ENCODE data around the gene TLCD1. TPM values are rescaled to one million over a fixed set of nuclear protein-coding genes. Genes with fewer than 3 reads are reported as not detected.

Gene TLCD1
- total and polyA plus RNA-seq, 7 experiments from 2014 or later: 0.69 to 3.0 (median 0.79) TPM; not detected in 4

DNA sequence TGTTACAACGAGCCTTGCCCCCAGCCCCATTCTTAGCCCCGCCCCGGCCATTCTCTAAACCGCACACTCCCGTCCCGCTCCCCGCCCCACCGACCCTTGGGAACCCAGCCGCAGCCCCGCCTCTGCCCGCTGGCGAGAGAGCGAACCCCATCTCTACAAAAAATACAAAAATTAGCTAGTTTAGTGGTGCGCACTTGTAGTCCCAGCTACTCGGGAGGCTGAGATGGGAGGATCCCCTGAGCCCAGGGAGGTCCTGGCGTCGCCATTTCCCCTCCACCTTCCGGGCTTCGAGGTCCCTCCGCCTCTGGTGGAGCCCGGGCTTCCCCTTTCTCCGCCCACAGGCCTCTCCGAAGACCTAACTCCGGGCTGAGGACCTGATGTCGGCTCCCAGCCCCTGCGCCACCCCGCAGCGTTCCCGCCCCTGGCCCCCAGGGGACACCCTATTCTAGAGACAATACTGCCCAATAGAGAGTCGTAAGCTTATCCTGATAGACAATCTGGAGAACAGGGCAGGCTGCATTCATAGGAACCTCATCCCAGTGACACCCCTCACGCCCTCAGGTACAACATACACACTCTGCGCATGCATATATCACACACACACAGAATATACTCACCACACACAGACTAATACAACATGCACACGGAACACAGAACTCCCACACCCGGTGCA, 13.9 kb downstream of the TLCD1 start:
- ATAC-seq (peak; percentile 53), DNase-seq (peak in 8 of 9 donors; percentile 38 to 75 (median 46))
- Histone ChIP-seq H3K9me3 (ENCODE audit: control insufficient read depth in 2 of 3, low read length in 3 of 3) (no peaks in the 10 kb centered on the region), H3K4me3 (ENCODE audit: low read length) (peak overlapping the region; percentile 95), H3K27ac (ENCODE audit: low read depth, low read length) (peak overlapping the region; percentile 83), H3K4me1 (ENCODE audit: control insufficient read depth in 2 of 2, insufficient read depth in 2 of 2, low read length in 2 of 2) (peaks cover 9 to 12% of the 10 kb centered on the region in 2 donors), H3K27me3 (ENCODE audit: control insufficient read depth in 2 of 2, insufficient read depth in 2 of 2, low read length in 2 of 2) (no peaks in the 10 kb centered on the region), H3K36me3 (ENCODE audit: control insufficient read depth in 2 of 3, insufficient read depth in 3 of 3, low read length in 3 of 3) (no peaks in the 10 kb centered on the region)
- H3K9me3 Mint-ChIP-seq: no peaks in the 10 kb centered on the region
- peaks cover 0 to 3% (median 0%) of the 10 kb centered on the region in 5 donors for H3K36me3 Mint-ChIP-seq
- POLR2A ChIA-PET: interaction anchor here (0.9 to 5.2 kb wide), 15 partner anchors 8 to 240 kb away, joined by 3 to 59 read pairs (median 6); partner anchors contain the start of genes ALDOC, BLTP2, NEK8 and PHF12
- H3K4me1 Mint-ChIP-seq: peaks cover 12 to 33% (median 19%) of the 10 kb centered on the region in 7 donors
- H3K4me3 Mint-ChIP-seq: peak overlapping the region; percentile 76 to 94 (median 90)
- peak overlapping the region; percentile 85 to 98 (median 93) for H3K27ac Mint-ChIP-seq
- peaks cover 0 to 14% (median 6%) of the 10 kb centered on the region in 5 donors for H3K27me3 Mint-ChIP-seq
- intact Hi-C loops (cut with micrococcal nuclease): loop anchor here in 1 of 2 donors (5.0 kb wide), 2 partner anchors 50 to 115 kb away; partner anchors contain the start of genes SDF2, SPAG5 and SUPT6H
- CTCF ChIA-PET: interaction anchor here (0.9 to 2.3 kb wide), 4 partner anchors 15 to 51 kb away, joined by 3 to 15 read pairs (median 4); partner anchors contain the start of gene TLCD1

GRCh38 chr17:28711723-28712031, 14.4 kb downstream of the TLCD1 start, which contains the start of gene PROCA1:
Gene PROCA1, minus strand, starts transcription at chr17:28711888. Its CDS starts 228 bp downstream, at chr17:28711660.
- peak in 2 of 9 donors; percentile 42 to 50 for DNase-seq
- CTCF ChIA-PET: interaction anchor here (0.9 to 2.3 kb wide), 3 partner anchors 15 to 52 kb away, joined by 3 to 15 read pairs (median 3); partner anchors contain the start of gene TLCD1
- intact Hi-C loops (cut with micrococcal nuclease): loop anchor here (1.0 to 5.0 kb wide), 8 partner anchors 8 to 159 kb away; partner anchors contain the start of genes RPL23A (in 2 of the 2), SUPT6H (in 2 of the 2), BLTP2 (in 1 of the 2) and SDF2 (in 1 of the 2)
- Histone ChIP-seq H3K9me3 (ENCODE audit: control insufficient read depth in 2 of 3, low read length in 3 of 3) (no peaks in the 10 kb centered on the region), H3K36me3 (ENCODE audit: control insufficient read depth in 2 of 3, insufficient read depth in 3 of 3, low read length in 3 of 3) (no peaks in the 10 kb centered on the region), H3K4me1 (ENCODE audit: control insufficient read depth in 2 of 2, insufficient read depth in 2 of 2, low read length in 2 of 2) (peaks cover 9 to 12% of the 10 kb centered on the region in 2 donors), H3K27me3 (ENCODE audit: control insufficient read depth in 2 of 2, insufficient read depth in 2 of 2, low read length in 2 of 2) (no peaks in the 10 kb centered on the region), H3K4me3 (ENCODE audit: low read length) (peak within 1 kb of the TSS; percentile 95), H3K27ac (ENCODE audit: low read depth, low read length) (peak within 1 kb of the TSS; percentile 83)
- H3K4me1 Mint-ChIP-seq: peaks cover 12 to 33% (median 19%) of the 10 kb centered on the region in 7 donors
- H3K4me3 Mint-ChIP-seq: peak within 1 kb of the TSS; percentile 76 to 94 (median 92)
- H3K9me3 Mint-ChIP-seq: no peaks in the 10 kb centered on the region
- peak within 1 kb of the TSS; percentile 85 to 98 (median 93) for H3K27ac Mint-ChIP-seq
- peaks cover 0 to 14% (median 6%) of the 10 kb centered on the region in 5 donors for H3K27me3 Mint-ChIP-seq
- peak; percentile 46 for ATAC-seq
- H3K36me3 Mint-ChIP-seq: peaks cover 0 to 3% (median 0%) of the 10 kb centered on the region in 5 donors
- POLR2A ChIA-PET: interaction anchor here (0.6 to 5.2 kb wide), 19 partner anchors 9 to 240 kb away, joined by 3 to 59 read pairs (median 5); partner anchors contain the start of genes ALDOC, BLTP2, NEK8 and PHF12

DNA sequence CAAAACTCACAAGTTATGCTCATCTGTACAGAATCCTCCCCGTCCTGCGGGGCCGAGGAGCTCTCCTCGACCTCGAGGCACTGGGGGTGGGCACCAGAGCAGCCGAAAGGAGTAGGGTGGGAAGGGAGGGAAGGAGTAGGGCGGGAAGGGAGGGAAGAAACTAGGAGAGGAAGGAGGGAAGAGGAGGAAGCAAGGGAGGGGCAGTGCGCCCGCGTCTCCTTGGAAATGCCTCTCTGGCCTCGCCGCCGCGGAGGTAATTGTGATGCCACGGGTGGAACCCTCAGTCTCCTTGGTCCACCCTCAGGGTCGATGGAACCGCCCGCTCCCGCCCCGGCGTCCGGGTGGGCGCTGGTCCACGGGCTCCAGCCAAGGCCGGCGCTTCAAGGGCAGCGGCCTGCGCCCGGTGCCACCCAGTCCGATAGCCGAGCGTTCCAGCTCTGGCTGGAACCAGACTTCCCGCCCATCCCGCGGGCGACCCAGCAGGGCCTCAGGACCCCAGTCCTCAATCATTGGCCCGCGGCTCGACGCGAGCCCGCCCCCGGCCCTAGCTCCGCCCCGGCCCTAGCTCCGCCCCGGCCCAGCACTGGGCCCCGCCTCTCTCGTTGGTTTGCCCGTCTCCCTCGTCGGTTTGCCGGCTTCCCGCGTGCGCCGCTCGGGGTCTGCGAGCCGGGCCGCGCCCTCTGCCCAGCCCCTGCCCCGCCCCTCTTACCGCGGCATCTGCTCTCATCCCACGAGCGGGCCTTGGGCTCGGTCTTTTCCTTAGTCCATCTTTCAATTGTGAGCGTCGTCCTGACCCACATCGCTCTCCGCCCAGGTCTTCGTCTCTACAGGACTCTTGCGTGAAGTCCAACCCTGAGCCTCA, 14.9 kb downstream of the TLCD1 start:
- peak; percentile 95 for ATAC-seq
- peaks cover 0 to 3% (median 0%) of the 10 kb centered on the region in 5 donors for H3K36me3 Mint-ChIP-seq
- H3K4me1 Mint-ChIP-seq: peaks cover 12 to 29% (median 19%) of the 10 kb centered on the region in 7 donors

DNA sequence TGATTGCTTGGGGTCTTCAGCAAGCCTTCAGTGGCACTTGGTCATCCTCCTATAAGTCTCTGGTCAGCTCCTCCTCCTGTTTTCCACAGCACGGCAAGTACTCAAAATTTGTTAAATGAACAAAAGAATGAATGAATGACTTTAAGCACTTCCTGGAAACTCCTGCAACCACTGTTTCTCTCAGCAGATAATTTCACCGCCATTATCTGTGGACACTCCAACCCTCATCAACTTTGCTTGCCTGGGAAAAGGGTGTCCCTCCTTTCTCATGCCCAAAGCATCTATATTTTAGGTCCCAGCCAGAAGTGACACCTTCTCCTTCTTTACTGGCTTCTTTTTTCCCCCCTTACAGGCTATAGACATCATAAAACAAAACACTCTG, 18.7 kb downstream of the TLCD1 start:
- ATAC-seq: no peak
- no peak overlapping the region for H3K4me3 Mint-ChIP-seq
- no peaks in the 10 kb centered on the region for H3K27me3 ChIP-seq (ENCODE audit: control insufficient read depth in 2 of 2, insufficient read depth in 2 of 2, low read length in 2 of 2)
- intact Hi-C loops (cut with micrococcal nuclease): no loop called here
- peaks cover 0 to 30% (median 0%) of the 10 kb centered on the region in 3 experiments for H3K36me3 ChIP-seq (ENCODE audit: control insufficient read depth in 2 of 3, insufficient read depth in 3 of 3, low read length in 3 of 3)
- ChIA-PET POLR2A (interaction anchor here (0.7 to 1.1 kb wide), 2 partner anchors 13 to 44 kb away, joined by 3 to 4 read pairs; partner anchors contain the start of gene RPL23A), CTCF (no interaction called here)
- peaks cover 8 to 9% of the 10 kb centered on the region in 2 donors for H3K4me1 ChIP-seq (ENCODE audit: control insufficient read depth in 2 of 2, insufficient read depth in 2 of 2, low read length in 2 of 2)
- no peak overlapping the region for H3K27ac ChIP-seq (ENCODE audit: low read depth, low read length)
- H3K4me3 ChIP-seq (ENCODE audit: low read length): no peak overlapping the region
- H3K27me3 Mint-ChIP-seq: no peaks in the 10 kb centered on the region
- H3K4me1 Mint-ChIP-seq: peaks cover 7 to 20% (median 14%) of the 10 kb centered on the region in 7 donors
- peak overlapping the region in 5 of 9 donors; percentile 15 to 65 (median 56) for H3K27ac Mint-ChIP-seq
- no peak for DNase-seq
- no peaks in the 10 kb centered on the region for H3K9me3 Mint-ChIP-seq
- H3K9me3 ChIP-seq (ENCODE audit: control insufficient read depth in 2 of 3, low read length in 3 of 3): no peaks in the 10 kb centered on the region
- H3K36me3 Mint-ChIP-seq: peaks cover 4 to 10% (median 6%) of the 10 kb centered on the region in 5 donors

More for the DNA sequence above, 14.9 kb downstream of the TLCD1 start:
- peak overlapping the region; percentile 83 for H3K27ac ChIP-seq (ENCODE audit: low read depth, low read length)
- ChIA-PET CTCF (interaction anchor here (1.0 to 2.3 kb wide), 3 partner anchors 8 to 24 kb away, joined by 3 to 15 read pairs (median 3); partner anchors contain the start of genes RPL23A and TLCD1), POLR2A (interaction anchor here (0.6 to 5.2 kb wide), 19 partner anchors 9 to 430 kb away, joined by 3 to 59 read pairs (median 5); partner anchors contain the start of genes ALDOC, BLTP2, NEK8 and PHF12)
- Mint-ChIP-seq H3K27me3 (peaks cover 0 to 14% (median 6%) of the 10 kb centered on the region in 5 donors), H3K27ac (peak overlapping the region; percentile 85 to 98 (median 93)), H3K9me3 (no peaks in the 10 kb centered on the region), H3K4me3 (peak overlapping the region; percentile 76 to 94 (median 92))
- peak overlapping the region; percentile 95 for H3K4me3 ChIP-seq (ENCODE audit: low read length)
- intact Hi-C loops (cut with micrococcal nuclease): loop anchor here (1.0 to 5.0 kb wide), 9 partner anchors 8 to 159 kb away; partner anchors contain the start of genes RPL23A (in 2 of the 2), SPAG5 (in 2 of the 2), SUPT6H (in 2 of the 2) and BLTP2 (in 1 of the 2)
- peaks cover 9 to 12% of the 10 kb centered on the region in 2 donors for H3K4me1 ChIP-seq (ENCODE audit: control insufficient read depth in 2 of 2, insufficient read depth in 2 of 2, low read length in 2 of 2)
- no peaks in the 10 kb centered on the region for H3K27me3 ChIP-seq (ENCODE audit: control insufficient read depth in 2 of 2, insufficient read depth in 2 of 2, low read length in 2 of 2)
- DNase-seq: peak; percentile 71 to 97 (median 85)
- no peaks in the 10 kb centered on the region for H3K9me3 ChIP-seq (ENCODE audit: control insufficient read depth in 2 of 3, low read length in 3 of 3)
- no peaks in the 10 kb centered on the region for H3K36me3 ChIP-seq (ENCODE audit: control insufficient read depth in 2 of 3, insufficient read depth in 3 of 3, low read length in 3 of 3)

GRCh38 chr17:28706471-28707338, 19.3 kb downstream of the TLCD1 start:
- peaks cover 6 to 14% (median 9%) of the 10 kb centered on the region in 5 donors for H3K36me3 Mint-ChIP-seq
- H3K4me3 Mint-ChIP-seq: no peak overlapping the region
- no peak overlapping the region for H3K4me3 ChIP-seq (ENCODE audit: low read length)
- no peak for DNase-seq
- H3K4me1 ChIP-seq (ENCODE audit: control insufficient read depth in 2 of 2, insufficient read depth in 2 of 2, low read length in 2 of 2): peaks cover 2 to 3% of the 10 kb centered on the region in 2 donors
- intact Hi-C loops (cut with micrococcal nuclease): no loop called here
- H3K36me3 ChIP-seq (ENCODE audit: control insufficient read depth in 2 of 3, insufficient read depth in 3 of 3, low read length in 3 of 3): peaks cover 0 to 36% (median 0%) of the 10 kb centered on the region in 3 experiments
- peaks cover 5 to 14% (median 9%) of the 10 kb centered on the region in 7 donors for H3K4me1 Mint-ChIP-seq
- no peaks in the 10 kb centered on the region for H3K9me3 ChIP-seq (ENCODE audit: control insufficient read depth in 2 of 3, low read length in 3 of 3)
- H3K27ac Mint-ChIP-seq: peak overlapping the region in 6 of 9 donors; percentile 34 to 65 (median 59)
- H3K27me3 Mint-ChIP-seq: no peaks in the 10 kb centered on the region
- no peaks in the 10 kb centered on the region for H3K9me3 Mint-ChIP-seq
- ChIA-PET POLR2A (interaction anchor here (0.7 to 2.3 kb wide), 3 partner anchors 13 to 44 kb away, joined by 3 to 8 read pairs (median 4); partner anchors contain the start of gene RPL23A), CTCF (interaction anchor here (1.6 kb wide), 1 partner anchor 57 kb away, joined by 4 read pairs; no protein-coding TSS in a partner anchor)
- H3K27me3 ChIP-seq (ENCODE audit: control insufficient read depth in 2 of 2, insufficient read depth in 2 of 2, low read length in 2 of 2): no peaks in the 10 kb centered on the region
- no peak for ATAC-seq
- H3K27ac ChIP-seq (ENCODE audit: low read depth, low read length): no peak overlapping the region
